OCI-LY7 (cell line): ENCODE data around the gene MPZL3. TPM values are rescaled to one million over a fixed set of nuclear protein-coding genes. Genes with fewer than 3 reads are reported as not detected.

Experiments
- BruUV-seq: library from RNA; stranded (reverse); fragments of 400-500 nt; replicated peaks from 2 replicates; lab custom pipeline; 2021; lab: Mats Ljungman, UMichigan
- CTCF ChIA-PET: fragments of 300-600 bp; sonication (Branson Sonifier 250); formaldehyde crosslinking; loops from one replicate; lab custom pipeline; 2022; ENCODE audit warnings: antibody characterized with exemption; ENCODE audit not compliant: unreplicated experiment; lab: Charles Lee
- POLR2A ChIA-PET: fragments of 300-600 bp; sonication (Branson Sonifier 250); formaldehyde crosslinking; loops from one replicate; lab custom pipeline; 2022; ENCODE audit warnings: antibody characterized with exemption; lab: Charles Lee
- DNase-seq: peaks from one replicate; pipeline ENCODE4 v3.0.0-alpha.2; 2015; ENCODE audit warnings: low spot score
- H2AFZ ChIP-seq: fragments of 200-600 bp; sonication (generic), shearing (Covaris generic); 2 replicates; pipeline ENCODE4 v1.6.1; 2014; ENCODE audit warnings: mild to moderate bottlenecking, antibody characterized with exemption, low read length, moderate library complexity
- H3K27ac ChIP-seq: fragments of 200-600 bp; sonication (generic); 2 replicates; pipeline ENCODE4 v1.5.1; 2014; ENCODE audit warnings: mixed run types, low read depth, mild to moderate bottlenecking, moderate library complexity, low read length, inconsistent platforms; ENCODE audit not compliant: poor library complexity, severe bottlenecking
- H3K36me3 ChIP-seq: fragments of 200-600 bp; sonication (generic); 2 replicates; pipeline ENCODE4 v1.6.1; 2014; ENCODE audit warnings: mild to moderate bottlenecking, antibody characterized with exemption, low read length, moderate library complexity, mixed read lengths; ENCODE audit not compliant: insufficient read depth
- H3K4me1 ChIP-seq: fragments of 200-600 bp; sonication (generic); 2 replicates; pipeline ENCODE4 v1.5.1; 2014; ENCODE audit warnings: mild to moderate bottlenecking, low read length; ENCODE audit not compliant: insufficient read depth, poor library complexity, severe bottlenecking
- H3K4me2 ChIP-seq: fragments of 200-600 bp; sonication (generic); 2 replicates; pipeline ENCODE4 v1.6.1; 2014; ENCODE audit warnings: mild to moderate bottlenecking, low read length
- H3K4me3 ChIP-seq: fragments of 200-600 bp; sonication (generic); 2 replicates; pipeline ENCODE4 v1.5.1; 2014; ENCODE audit warnings: mild to moderate bottlenecking, low read depth, low read length; ENCODE audit not compliant: poor library complexity, severe bottlenecking
- H3K79me2 ChIP-seq: fragments of 200-600 bp; sonication (generic); 2 replicates; pipeline ENCODE4 v1.6.1; 2016; ENCODE audit warnings: low read depth, mild to moderate bottlenecking, low read length, moderate library complexity, mixed read lengths; ENCODE audit not compliant: insufficient read depth
- H3K9me2 ChIP-seq: fragments of 200-600 bp; sonication (generic); 2 replicates; pipeline ENCODE4 v1.6.1; 2016; ENCODE audit warnings: mild to moderate bottlenecking, low read length, mixed read lengths; ENCODE audit not compliant: insufficient read depth
- H3K9me3 ChIP-seq: fragments of 200-600 bp; sonication (generic); 2 replicates; pipeline ENCODE4 v1.6.1; 2014; ENCODE audit warnings: mild to moderate bottlenecking, mixed run types, low read length, mixed read lengths
- H4K20me1 ChIP-seq: fragments of 200-600 bp; sonication (generic); 2 replicates; pipeline ENCODE4 v1.6.1; 2014; ENCODE audit warnings: mild to moderate bottlenecking, antibody characterized with exemption, low read length, moderate library complexity, mixed read lengths; ENCODE audit not compliant: insufficient read depth
- CTCF ChIP-seq: fragments of 200-600 bp; sonication (generic); conservative IDR thresholded peaks from 2 replicates; pipeline ENCODE4 v1.5.1; 2014; ENCODE audit warnings: mild to moderate bottlenecking, antibody characterized with exemption, low read length, moderate library complexity, mixed read lengths
- EZH2phosphoT487 ChIP-seq: fragments of 200-600 bp; sonication (generic); IDR thresholded peaks from 2 replicates; pipeline ENCODE4 v1.6.1; 2018; ENCODE audit warnings: low read depth, borderline replicate concordance, mild to moderate bottlenecking, mixed run types, antibody characterized with exemption, low read length, moderate library complexity, mixed read lengths
- intact Hi-C: fragments of 100-400 bp; cut with micrococcal nuclease; formaldehyde crosslinking; loops from one replicate; pipeline ENCODE4 v1.10.0; 2022; ENCODE audit not compliant: unreplicated experiment
- total RNA-seq, 2 experiments: library from RNA; depleted of rRNA in 1 of 2; stranded (reverse); fragments of >200 nt in 1 of 2; shearing (Covaris generic) in 1 of 2; gene quantifications; 2 replicates each; pipeline ENCODE4 v1.2.3, GENCODE V29; 2014 to 2022

Gene MPZL3
- total RNA-seq, 2 experiments from 2014 or later, result 1.9 to 5.8 TPM

GRCh38 chr11:118232659-118233058 is 19.5 kb downstream of the MPZL3 start:
- TF ChIP-seq EZH2phosphoT487 (no peak), CTCF (no peak)
- H2AFZ ChIP-seq, result no peak overlapping the region
- H4K20me1 ChIP-seq, result no peaks in the 10 kb centered on the region
- CTCF ChIA-PET, result no interaction called here
- no peaks in the 10 kb centered on the region for H3K36me3 ChIP-seq
- no peaks in the 10 kb centered on the region for H3K9me2 ChIP-seq
- no peaks in the 10 kb centered on the region for H3K79me2 ChIP-seq
- POLR2A ChIA-PET, result no interaction called here
- no peak overlapping the region for H3K4me3 ChIP-seq
- BruUV-seq, result no TSS peak
- no peak overlapping the region for H3K27ac ChIP-seq
- no peaks in the 10 kb centered on the region for H3K9me3 ChIP-seq
- DNase-seq, result no peak
- H3K4me2 ChIP-seq, result no peak overlapping the region
- intact Hi-C loops, result no loop called here
- peaks cover 11% of the 10 kb centered on the region for H3K4me1 ChIP-seq

- CTCF ChIA-PET, result no interaction called here
- intact Hi-C loops, result no loop called here
Observed at GRCh38 chr11:118231461-118231860, 20.7 kb downstream of the MPZL3 start.

More at GRCh38 chr11:118231461-118231860, 20.7 kb downstream of the MPZL3 start:
- H3K4me1 ChIP-seq, result peaks cover 17% of the 10 kb centered on the region
- no peak for TF ChIP-seq CTCF
- no peak for TF ChIP-seq EZH2phosphoT487
- H3K27ac ChIP-seq, result no peak overlapping the region
- no peak overlapping the region for H3K4me2 ChIP-seq
- H3K36me3 ChIP-seq, result no peaks in the 10 kb centered on the region
- no peaks in the 10 kb centered on the region for H3K9me2 ChIP-seq
- no peak overlapping the region for H2AFZ ChIP-seq
- no peaks in the 10 kb centered on the region for H3K9me3 ChIP-seq
- H3K4me3 ChIP-seq, result no peak overlapping the region
- no peak for DNase-seq
- no TSS peak for BruUV-seq
- no peaks in the 10 kb centered on the region for H4K20me1 ChIP-seq
- H3K79me2 ChIP-seq, result no peaks in the 10 kb centered on the region
- POLR2A ChIA-PET, result no interaction called here
